COLO668 (cell line): ENCODE data around the gene PRDM12.

ENCODE experiments used
- DNase-seq: peaks from one replicate; lab custom pipeline; 2025; ENCODE audit not compliant: unreplicated experiment; lab: John Stamatoyannopoulos, UW

Gene PRDM12

GRCh38 chr9:130664251-130665028 is at the start of gene PRDM12:
PRDM12 (plus strand) TSS chr9:130664594; CDS start chr9:130664654, 60 bp downstream.
- DNase-seq: no peak

- no peak for DNase-seq
Measured at GRCh38 chr9:130616451-130616850, 47.9 kb upstream of the PRDM12 start.

GRCh38 chr9:130623466-130623865 is 40.9 kb upstream of the PRDM12 start:
- no peak for DNase-seq

- no peak for DNase-seq
Measured at GRCh38 chr9:130624154-130624553, 40.2 kb upstream of the PRDM12 start.

GRCh38 chr9:130626249-130626996 is 38.0 kb upstream of the PRDM12 start:
- DNase-seq: no peak

- DNase-seq: no peak
Measured at GRCh38 chr9:130627051-130627450, 37.3 kb upstream of the PRDM12 start.

- DNase-seq: no peak
Measured at GRCh38 chr9:130627896-130628792, 36.2 kb upstream of the PRDM12 start.

- DNase-seq: no peak
Measured at GRCh38 chr9:130629443-130630070, 34.8 kb upstream of the PRDM12 start.

- DNase-seq: no peak
Measured at GRCh38 chr9:130630071-130630450, 34.3 kb upstream of the PRDM12 start.

- no peak for DNase-seq
Measured at GRCh38 chr9:130630506-130631330, 33.7 kb upstream of the PRDM12 start.

GRCh38 chr9:130631331-130632080 is 32.9 kb upstream of the PRDM12 start:
- no peak for DNase-seq

- DNase-seq: no peak
Measured at GRCh38 chr9:130632081-130632710, 32.2 kb upstream of the PRDM12 start.

- no peak for DNase-seq
Measured at GRCh38 chr9:130632841-130633240, 31.6 kb upstream of the PRDM12 start.

- no peak for DNase-seq
Measured at GRCh38 chr9:130633336-130634190, 30.8 kb upstream of the PRDM12 start.

- no peak for DNase-seq
Measured at GRCh38 chr9:130634191-130634768, 30.1 kb upstream of the PRDM12 start.

- DNase-seq: no peak
Measured at GRCh38 chr9:130634801-130635200, 29.6 kb upstream of the PRDM12 start.

- no peak for DNase-seq
Measured at GRCh38 chr9:130635306-130635705, 29.1 kb upstream of the PRDM12 start.
